ENCODE results near the gene PIK3R4. TPM values are rescaled to one million over a fixed set of nuclear protein-coding genes. Genes with fewer than 3 reads are reported as not detected.

Gene PIK3R4
- total RNA-seq, 1 donor from 2014 or later: 28.2 TPM

DNA sequence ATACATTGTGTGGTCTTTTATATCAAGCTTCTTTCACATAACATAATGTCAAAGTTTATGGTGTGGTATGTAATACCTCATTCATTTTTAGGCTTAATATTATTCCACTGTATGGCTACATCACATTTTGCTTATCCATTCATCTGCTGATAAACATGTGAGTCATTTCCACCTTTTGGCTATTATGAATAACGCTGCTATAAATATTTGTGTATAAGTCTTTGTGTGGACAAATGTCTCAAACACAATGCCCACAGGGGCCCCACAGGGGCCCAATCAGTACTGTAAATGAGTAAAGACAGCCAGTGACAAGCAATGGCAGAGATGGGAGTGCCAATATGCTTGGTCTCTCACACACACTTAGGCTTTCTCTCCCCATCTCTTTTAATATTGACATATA, 54.2 kb downstream of the PIK3R4 start:
- DNase-seq (ENCODE audit: extremely low read depth, low read depth, low spot score): peak; percentile 80

DNA sequence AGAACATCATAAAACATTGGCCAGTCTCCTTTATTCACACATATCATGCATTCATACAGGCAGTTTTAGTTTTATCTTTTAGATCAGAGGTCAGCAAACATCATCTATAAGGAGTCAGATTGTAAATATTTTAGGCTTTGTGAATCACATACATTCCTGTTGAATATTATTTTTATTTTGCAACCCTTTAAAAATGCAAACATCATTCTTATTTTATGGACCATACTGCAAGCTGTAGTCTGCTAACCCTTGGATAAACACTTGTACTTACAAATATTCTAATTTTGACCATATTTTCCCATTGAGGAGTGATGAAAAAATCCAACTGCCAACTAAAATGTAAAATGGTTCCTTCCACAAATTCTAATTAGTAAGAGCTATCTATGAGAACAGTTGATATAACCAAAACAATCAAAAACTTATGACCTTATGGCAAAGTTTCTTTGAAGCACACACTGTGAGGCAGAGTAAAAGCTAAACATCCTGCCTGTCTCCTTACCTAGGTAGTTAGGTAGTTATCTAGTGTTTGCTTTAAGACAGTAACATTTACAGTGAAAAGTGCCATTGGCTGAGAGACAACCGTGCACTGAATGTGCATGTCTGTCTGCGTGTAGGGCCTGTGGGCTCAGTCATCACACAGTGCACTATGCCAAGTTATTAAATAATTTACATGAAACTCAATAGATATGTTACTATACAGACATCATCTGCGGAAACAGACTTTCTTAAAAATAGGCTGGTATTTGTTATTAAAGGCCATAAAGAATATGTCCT, 57.7 kb downstream of the PIK3R4 start:
- no peak for DNase-seq (ENCODE audit: extremely low read depth, low read depth, low spot score)

DNA sequence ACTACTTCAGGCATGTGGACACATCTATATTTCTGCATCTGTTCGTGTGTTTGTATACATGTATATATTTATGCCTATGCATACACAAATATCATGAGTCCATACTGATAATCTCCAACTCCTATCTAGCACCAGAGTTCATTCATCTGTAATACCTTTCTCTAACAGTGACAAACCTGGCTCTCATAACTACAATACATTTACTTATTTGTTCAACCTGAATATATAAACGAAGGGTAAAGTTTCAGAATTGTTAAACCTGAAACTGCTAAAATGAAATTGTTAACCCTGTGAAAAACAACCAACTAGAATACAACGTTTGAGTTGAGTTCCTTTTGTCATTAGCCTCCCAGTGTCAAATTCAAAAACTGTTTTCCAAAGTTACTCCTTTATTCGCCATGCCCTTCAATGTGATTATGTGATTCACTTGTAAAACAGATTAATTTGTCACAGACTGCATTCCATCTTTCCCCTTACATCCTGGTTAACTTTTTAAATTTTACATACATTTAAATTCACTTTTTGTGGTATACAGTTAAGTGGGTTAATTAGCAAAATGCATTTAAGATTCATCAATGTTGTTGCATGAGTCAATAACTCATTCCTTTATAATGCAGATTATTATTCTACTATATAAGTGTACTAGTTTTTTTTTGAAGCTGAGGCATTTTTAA, 58.5 kb downstream of the PIK3R4 start:
- DNase-seq (ENCODE audit: extremely low read depth, low read depth, low spot score): no peak

DNA sequence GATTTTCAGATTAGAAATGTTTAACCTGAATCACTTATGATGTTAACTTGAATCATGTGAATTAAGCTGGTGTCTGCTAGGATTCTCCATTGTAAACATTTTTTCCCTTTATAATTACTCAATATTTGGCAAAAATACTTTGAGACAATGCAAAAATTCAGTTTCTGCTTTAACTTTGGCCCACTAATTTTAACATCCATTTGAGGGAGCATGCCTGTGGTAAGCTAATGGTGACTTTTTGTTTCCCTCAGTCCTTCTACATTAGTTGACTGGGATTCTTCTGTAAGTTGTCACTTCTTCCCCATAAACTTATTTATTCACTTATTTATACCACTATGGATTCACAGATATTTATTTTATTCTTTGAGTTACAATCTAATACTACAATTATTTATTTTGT, 59.3 kb downstream of the PIK3R4 start:
- no peak for DNase-seq (ENCODE audit: extremely low read depth, low read depth, low spot score)

DNA sequence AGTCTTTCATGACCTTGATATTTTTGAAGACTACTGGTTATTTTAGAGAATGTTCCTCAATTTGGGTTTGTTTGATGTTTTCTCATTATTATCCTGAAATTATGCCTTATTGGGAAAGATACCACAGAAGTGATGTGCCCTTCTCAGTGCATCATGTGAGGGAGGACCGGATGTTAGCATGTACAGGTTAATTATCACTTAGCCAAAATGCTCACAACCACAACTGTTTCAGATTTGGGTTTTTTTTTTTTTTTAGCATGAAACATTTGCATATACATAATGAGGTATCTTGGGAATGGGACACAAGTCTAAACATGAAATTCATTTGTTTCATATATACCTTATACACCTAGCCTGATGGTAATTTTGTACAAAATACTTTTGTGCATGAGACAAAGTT, 59.8 kb downstream of the PIK3R4 start:
- DNase-seq (ENCODE audit: extremely low read depth, low read depth, low spot score): no peak

DNA sequence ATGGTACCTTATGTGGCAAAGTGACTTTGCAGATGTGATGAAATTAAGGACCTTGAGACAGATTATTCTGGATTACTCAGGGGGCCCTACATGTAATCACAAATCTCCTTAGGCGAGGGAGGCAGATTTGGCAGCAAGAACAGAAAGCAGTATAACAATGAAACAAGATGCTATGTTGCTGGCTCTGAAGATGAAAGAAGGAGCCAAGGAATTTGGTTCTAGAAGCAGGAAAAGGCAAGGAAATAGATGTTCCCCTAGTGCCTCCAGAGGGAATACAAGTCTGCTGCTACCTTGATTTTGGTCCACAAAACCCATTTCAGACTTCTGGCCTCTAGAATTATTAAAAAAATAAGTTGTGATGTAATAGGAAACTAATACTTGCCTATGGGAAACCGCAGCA, 64.5 kb downstream of the PIK3R4 start:
- no peak for DNase-seq (ENCODE audit: extremely low read depth, low read depth, low spot score)

DNA sequence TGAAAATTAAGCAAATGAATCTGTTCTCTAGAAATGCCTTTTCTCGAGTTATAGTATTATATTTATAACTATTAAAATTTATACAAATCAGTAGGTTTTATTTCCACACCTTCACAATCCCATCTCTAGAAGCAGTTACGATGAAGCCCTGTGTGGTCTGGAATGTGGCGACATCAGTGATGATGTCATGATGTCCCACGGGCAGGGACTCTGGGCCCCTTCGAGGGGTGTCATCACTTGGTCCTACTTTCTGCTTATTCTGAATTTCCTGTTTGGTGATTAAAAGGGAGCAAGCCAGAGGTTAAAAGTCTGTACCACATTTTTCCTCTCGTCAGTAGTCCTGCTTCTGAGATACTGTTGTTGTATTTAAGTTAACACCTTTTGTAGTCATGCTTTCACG, 67.4 kb downstream of the PIK3R4 start:
- no peak for DNase-seq (ENCODE audit: extremely low read depth, low read depth, low spot score)

DNA sequence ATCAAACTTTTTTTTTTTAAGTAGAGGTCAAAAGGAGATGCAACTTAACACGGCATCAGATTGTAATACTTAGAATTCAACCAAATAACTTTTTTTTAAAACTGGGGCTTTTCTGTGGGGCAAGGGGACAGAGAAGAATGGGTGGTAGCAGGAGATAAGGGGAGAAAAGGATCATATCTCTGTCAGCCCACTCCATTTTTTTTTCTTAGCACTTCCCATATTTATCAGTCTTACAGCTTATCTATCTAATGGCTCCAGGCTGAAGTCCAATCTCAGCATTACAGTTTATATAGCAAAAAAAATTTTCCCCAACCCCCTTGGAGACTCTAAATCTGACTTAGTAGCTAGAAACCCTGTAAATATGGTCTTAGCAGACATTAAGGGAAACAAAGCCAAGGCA, 69.3 kb downstream of the PIK3R4 start:
- DNase-seq (ENCODE audit: extremely low read depth, low read depth, low spot score): no peak

DNA sequence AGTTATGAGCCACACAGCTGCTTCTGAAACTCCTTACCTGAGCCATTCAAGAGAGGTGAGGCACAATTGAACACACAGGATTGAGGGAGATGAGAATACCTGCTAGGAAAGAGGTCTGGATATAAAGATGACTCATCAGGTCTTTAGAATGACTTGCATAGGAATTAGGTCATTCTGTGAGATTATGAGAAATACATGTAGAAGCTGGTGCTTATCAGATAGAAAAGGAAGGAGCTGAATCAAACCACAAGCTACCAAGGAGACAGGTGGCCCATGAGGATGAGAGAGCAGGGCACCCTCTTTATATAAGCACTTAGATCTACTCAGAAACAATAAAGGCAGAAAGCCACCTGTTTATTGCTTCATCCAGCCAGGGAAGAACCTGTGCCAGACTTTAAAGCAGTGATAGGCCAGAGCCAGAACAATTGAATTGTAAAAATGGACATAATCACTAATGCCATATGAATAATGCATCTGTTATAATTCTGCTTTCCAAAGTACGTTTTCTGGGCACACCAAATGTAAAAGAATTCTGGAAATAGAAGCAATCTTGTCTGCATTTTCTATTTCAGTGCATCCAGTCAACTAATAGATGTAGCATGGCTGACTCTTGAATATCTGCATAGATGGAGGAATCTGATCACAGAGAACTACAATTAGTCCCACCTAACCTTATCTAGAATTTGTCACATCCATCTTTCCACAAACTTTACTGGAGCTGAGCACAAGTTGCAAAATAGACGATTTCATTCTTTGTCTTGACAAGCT, 74.9 kb downstream of the PIK3R4 start:
- DNase-seq (ENCODE audit: extremely low read depth, low read depth, low spot score): no peak

DNA sequence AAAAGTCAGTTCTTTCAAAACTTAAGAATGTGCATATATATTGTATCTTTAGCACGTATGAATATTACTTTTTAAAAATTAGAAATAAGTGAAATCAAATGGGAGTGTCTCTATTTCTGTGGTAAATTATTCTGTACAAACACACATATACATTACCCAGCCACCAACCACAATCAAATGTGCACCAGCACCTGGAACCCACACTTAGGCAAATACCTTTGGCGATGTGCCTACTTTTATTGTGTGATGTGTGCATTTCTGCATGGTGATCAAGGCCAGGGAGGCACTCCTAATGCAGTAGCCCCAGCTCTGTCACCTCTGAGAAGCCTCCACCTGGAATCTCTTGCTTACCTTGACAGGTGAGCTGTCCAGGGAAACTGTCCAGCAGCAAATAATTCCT, 76.9 kb downstream of the PIK3R4 start:
- no peak for DNase-seq (ENCODE audit: extremely low read depth, low read depth, low spot score)

DNA sequence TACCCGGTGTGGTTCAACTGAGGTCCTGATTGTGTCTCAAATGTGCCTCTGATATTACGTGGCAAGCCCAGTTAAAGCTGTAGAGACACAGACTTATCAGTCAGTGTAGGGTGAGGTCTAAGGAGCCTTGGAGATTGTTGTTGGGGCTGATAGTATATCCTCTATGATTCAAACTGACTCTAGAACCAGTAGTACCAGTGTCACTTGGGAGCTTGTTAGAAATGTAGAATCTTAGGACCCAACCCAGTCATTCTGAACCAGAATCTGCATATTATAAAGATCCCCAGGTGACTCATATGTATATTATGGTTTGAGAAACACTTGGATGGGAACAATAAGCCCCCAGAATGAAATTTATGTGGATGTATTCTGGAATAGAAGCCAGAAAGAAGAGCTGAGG, 83.5 kb downstream of the PIK3R4 start:
- no peak for DNase-seq (ENCODE audit: extremely low read depth, low read depth, low spot score)

DNA sequence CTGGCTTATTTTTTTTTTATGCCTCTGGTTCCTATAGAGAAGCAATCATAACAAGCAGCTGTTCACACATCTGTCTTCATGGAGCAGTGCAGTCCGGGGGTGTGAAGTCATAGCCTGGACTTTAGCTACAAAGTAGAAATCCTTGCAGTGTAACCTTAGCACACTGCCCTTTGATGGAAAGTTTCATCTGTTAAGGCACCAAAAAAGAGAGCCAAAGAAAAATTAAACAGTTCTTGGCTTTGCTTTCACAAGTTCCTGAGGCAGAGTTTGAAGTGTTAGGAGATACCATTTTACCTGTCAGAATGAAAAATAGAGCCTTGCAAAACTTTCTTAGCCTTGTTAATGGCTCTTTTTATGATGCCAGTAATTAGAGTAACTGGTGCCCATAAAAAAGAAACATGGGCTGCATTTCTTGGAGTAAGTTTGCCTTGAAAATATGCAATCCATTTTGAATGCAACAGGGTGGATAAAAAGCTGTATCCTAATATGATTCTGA, 84.1 kb downstream of the PIK3R4 start:
- DNase-seq (ENCODE audit: extremely low read depth, low read depth, low spot score): no peak

DNA sequence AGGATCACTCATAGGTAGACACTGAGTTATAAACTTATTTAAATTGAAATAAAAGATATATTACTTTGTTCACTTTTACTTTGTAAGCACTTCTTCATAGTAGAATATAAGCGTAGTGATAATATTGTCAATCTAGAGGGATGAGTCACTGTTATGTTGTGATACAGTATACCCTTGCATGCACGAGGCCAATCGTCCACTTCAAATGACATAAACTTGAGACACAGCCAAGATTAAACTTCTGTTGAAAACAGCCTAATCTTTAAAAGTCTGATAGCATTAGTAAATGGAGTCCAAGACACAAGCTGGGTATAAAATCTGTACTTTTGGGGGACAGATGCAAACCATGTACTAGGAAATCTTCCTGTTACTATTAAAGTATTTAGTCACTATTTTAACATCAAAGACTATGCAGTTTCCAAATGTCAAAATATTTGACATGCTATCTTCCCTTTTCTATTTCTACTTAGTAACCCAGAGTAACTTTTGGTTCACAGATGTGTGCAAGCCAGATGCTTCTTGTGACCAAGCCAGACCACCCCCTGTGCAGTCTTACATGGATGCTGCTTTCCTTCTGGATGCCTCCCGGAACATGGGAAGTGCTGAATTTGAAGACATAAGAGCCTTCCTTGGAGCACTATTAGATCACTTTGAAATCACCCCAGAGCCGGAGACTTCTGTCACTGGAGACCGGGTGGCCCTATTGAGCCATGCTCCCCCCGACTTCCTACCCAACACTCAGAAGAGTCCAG, 85.3 kb downstream of the PIK3R4 start:
- no peak for DNase-seq (ENCODE audit: extremely low read depth, low read depth, low spot score)

DNA sequence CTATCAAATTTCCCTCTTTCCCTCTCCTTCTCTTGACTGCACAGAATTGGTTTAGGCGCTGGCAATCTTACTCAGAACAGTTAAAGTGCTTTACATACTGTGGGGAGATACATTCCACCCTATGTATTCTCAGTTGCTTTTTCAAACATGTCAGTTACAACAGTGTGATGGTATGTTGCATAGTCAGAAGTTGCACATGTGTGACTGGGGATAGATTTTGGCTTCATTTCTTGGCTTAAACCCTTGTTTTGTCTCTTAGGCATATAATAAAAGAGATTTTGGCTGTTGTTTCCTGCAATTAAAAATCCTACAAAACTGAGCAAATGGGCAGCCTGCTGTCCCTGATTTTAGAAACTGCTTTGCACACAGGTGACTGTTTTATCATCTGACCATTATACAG, 86.7 kb downstream of the PIK3R4 start:
- no peak for DNase-seq (ENCODE audit: extremely low read depth, low read depth, low spot score)

DNA sequence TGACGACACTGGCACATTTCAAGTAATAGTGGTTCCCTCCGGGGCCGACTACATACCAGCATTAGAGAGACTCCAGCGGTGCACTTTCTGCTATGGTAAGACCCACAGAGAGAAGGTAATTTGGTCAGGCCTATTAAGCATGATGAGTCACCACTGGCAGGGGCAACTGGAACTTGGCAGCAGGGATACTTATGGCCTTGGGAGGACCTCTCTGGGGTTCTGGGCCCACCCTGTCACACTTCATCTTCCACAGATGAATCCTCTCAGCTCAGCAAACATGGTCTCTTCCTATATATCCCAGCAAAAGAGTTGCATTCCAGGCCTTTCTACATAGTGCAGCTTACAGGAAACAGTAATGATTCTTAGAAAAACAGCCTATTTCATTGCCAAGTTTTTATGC, 88.0 kb downstream of the PIK3R4 start:
- DNase-seq (ENCODE audit: extremely low read depth, low read depth, low spot score): no peak

DNA sequence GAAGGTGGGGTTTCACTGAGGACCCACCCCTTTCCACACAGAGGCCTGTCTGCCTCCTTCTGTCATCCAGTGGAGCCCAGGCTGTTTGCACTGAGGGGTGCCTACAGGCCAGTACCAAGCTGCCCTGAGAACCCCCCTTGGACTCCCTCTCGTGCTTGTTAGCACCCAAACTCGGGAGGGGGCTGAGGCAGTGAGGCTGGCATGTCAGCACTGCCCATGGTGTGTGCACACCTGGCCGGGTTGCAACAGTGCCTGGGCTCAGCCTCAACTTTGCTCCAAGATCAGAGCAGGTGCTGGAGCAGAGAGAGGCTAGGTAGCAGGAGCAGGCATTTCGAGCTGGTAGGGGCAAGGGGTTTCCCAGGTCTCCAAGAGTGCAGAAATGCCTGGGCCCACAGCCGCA, 90.0 kb downstream of the PIK3R4 start:
- DNase-seq (ENCODE audit: extremely low read depth, low read depth, low spot score): no peak

DNA sequence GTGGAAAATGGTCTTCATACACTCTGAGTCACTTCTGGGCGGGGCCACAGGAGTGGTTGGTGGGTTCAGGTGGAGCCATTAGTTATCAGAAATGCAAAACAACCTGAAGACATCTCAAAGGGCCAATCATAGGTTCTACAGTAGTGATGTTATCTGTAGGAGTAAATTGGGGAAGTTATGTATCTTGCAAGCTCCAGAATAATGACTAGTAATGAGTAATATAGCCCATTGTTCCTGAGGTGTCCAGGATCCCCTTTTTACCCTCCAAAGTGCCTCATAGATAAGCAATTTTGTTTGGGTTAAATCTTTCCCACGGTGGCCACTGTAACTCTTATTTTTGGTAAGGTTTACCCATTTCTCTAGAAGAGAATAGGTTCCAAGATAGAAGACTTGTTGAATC, 91.7 kb downstream of the PIK3R4 start:
- DNase-seq (ENCODE audit: extremely low read depth, low read depth, low spot score): no peak

DNA sequence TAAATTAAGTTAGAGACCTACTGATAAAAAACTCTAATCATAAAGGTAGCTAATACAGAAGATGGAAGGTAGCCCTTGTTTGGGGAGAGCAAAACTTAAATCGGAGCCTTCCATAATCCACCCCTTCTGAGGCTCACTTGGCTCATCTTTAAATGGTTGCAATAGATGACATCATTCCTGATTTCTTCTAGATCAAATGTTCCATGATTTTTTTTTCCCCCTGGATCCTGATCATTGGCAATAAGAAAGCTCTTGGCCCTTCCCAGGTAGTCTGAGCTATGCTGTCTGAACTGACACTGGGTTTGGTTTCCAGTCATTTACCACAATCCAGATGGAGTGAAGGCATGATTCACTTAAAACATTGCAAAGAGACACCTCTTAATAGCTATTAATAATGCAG, 92.5 kb downstream of the PIK3R4 start:
- DNase-seq (ENCODE audit: extremely low read depth, low read depth, low spot score): no peak

DNA sequence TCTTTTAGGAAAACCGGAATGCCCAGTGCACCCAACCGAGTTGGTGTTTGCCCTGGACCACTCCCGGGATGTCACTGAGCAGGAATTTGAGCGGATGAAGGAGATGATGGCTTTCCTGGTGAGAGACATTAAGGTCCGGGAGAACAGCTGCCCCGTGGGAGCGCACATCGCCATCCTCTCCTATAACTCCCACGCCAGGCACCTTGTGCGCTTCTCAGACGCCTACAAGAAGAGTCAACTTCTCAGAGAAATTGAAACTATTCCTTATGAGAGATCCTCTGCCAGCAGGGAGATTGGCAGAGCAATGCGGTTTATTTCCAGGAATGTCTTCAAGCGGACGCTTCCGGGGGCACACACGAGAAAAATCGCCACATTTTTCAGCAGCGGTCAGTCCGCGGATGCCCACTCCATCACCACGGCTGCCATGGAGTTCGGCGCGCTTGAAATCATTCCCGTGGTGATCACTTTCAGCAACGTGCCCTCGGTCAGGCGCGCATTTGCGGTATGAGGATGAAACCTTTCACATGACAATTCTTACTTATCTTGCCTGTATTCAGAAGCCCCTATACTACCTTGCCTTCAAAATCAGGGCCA, 97.5 kb downstream of the PIK3R4 start:
- DNase-seq (ENCODE audit: extremely low read depth, low read depth, low spot score): no peak

DNA sequence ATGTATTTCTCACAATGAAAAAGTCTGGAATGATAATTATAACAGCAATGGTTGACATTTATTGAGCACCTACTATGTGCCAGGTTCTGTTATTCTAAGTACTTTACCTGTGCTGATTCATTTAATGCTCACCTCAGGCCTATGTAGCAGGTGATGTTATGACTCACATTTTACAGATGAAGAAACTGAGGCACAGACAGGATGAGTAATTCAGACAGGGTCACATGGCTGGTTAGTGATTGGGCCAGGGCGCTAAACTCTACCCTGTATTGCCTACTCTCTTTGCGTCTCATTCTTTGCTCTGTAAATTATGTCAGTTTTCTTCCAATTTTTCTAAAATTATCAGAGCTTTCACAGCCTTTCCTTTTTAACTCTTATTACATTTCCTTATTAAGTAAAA, 98.3 kb downstream of the PIK3R4 start:
- DNase-seq (ENCODE audit: extremely low read depth, low read depth, low spot score): no peak

DNA sequence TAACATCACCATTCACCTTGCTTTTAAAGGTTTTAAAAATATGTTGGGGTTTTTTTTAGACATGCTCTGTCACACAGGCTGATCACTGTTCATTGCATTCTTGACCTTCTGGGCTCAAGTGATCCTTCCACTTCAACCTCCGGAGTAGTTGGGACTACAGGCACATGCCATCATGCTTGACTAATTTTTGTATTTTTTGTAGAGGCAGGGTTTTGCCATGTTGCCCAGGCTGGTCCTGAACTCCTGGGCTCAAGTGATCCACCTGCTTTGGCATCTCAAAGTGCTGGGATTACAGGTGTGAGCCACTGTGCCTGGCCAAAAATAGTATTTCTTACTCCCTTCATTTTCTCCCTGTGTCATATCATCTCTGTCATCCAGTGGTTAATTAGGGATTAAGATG, 101.4 kb downstream of the PIK3R4 start:
- no peak for DNase-seq (ENCODE audit: extremely low read depth, low read depth, low spot score)

Measured in glomerular endothelial cell (primary cell).